HCT116 (cell line): Measurements from ENCODE around the gene XRN2. TPM values are rescaled to one million over a fixed set of nuclear protein-coding genes. Genes with fewer than 3 reads are reported as not detected.

ENCODE experiments used
- ATAC-seq: fragments of 200-7000 bp; cut with Tn5 transposase; 2 replicates; pipeline ENCODE4 v1.9.1; 2020; ENCODE audit warnings: mild to moderate bottlenecking, moderate library complexity
- BruUV-seq: library from RNA; stranded (reverse); fragments of 400-500 nt; replicated peaks from 2 replicates; lab custom pipeline; 2021; lab: Mats Ljungman, UMichigan
- CTCF ChIA-PET: fragments of 300-600 bp; sonication (Branson Sonifier 250); formaldehyde crosslinking; loops from one replicate; lab custom pipeline; 2021; ENCODE audit warnings: antibody characterized with exemption; lab: Charles Lee
- POLR2A ChIA-PET: fragments of 300-600, 350-600 bp; sonication (Branson Sonifier 250); formaldehyde crosslinking; loops from one replicate; lab custom pipeline; 2021; ENCODE audit warnings: antibody characterized with exemption; lab: Charles Lee
- RAD21 ChIA-PET, 2 experiments: fragments of 300-600 bp; sonication (Branson Sonifier 250); formaldehyde crosslinking; loops; one replicate each; lab custom pipeline; 2023; ENCODE audit warnings: low total read pairs in 2 of 2; ENCODE audit not compliant: uncharacterized antibody in 2 of 2, unreplicated experiment in 2 of 2, low non-redundant PET in 1 of 2; lab: Charles Lee
- DNase-seq: peaks from one replicate; pipeline ENCODE4 v3.0.0-alpha.2; 2010; ENCODE audit warnings: low read depth, low spot score
- H2AFZ ChIP-seq: fragments of 200-600 bp; shearing (Covaris generic), sonication (generic); 2 replicates; pipeline ENCODE4 v1.6.1; 2017; ENCODE audit warnings: low read depth, mixed run types, mixed read lengths, antibody characterized with exemption, low read length; ENCODE audit not compliant: poor library complexity, severe bottlenecking
- H3K27ac ChIP-seq: 2 replicates; pipeline ENCODE4 v1.5.1; 2012; ENCODE audit warnings: low read depth, low read length
- H3K27me3 ChIP-seq: fragments of 200-600 bp; sonication (generic); 2 replicates; pipeline ENCODE4 v1.6.1; 2016; ENCODE audit warnings: mixed run types, low read length, mixed read lengths; ENCODE audit not compliant: insufficient read depth
- H3K36me3 ChIP-seq, 2 experiments: fragments of 200-500 bp in 1 of 2; fragments of 200-600 bp in 1 of 2; sonication (Bioruptor generic) in 1 of 2; sonication (generic) in 1 of 2; 2 replicates each; pipeline versions ENCODE4 v1.5.1 to v1.6.1; 2014 to 2016; ENCODE audit warnings: low read length in 2 of 2, inconsistent platforms in 1 of 2, mixed read lengths in 1 of 2, mixed run types in 1 of 2; ENCODE audit not compliant: insufficient read depth in 2 of 2, control insufficient read depth in 1 of 2
- H3K4me1 ChIP-seq, 2 experiments: fragments of 200-600 bp in 1 of 2; sonication (generic) in 1 of 2; 2 replicates each; pipeline versions ENCODE4 v1.5.1 to v1.6.1; 2012 to 2017; ENCODE audit warnings: low read length in 2 of 2, inconsistent platforms in 1 of 2, mild to moderate bottlenecking in 1 of 2, mixed read lengths in 1 of 2, mixed run types in 1 of 2, moderate library complexity in 1 of 2; ENCODE audit not compliant: insufficient read depth in 2 of 2, control insufficient read depth in 1 of 2
- H3K4me2 ChIP-seq: fragments of 200-600 bp; sonication (generic); 2 replicates; pipeline ENCODE4 v1.6.1; 2017; ENCODE audit warnings: mixed run types, low read length, mixed read lengths
- H3K4me3 ChIP-seq, 2 experiments: fragments of 200-600 bp in 1 of 2; sonication (generic) in 1 of 2; replicated peaks in 1 of 2; 2 replicates each; pipeline ENCODE4 v1.5.1; 2011 to 2016; ENCODE audit warnings: low read length in 2 of 2, control low read depth in 1 of 2, low read depth in 1 of 2, mild to moderate bottlenecking in 1 of 2, mixed read lengths in 1 of 2, mixed run types in 1 of 2
- H3K79me2 ChIP-seq: fragments of 200-600 bp; sonication (generic); 2 replicates; pipeline ENCODE4 v1.6.1; 2017; ENCODE audit warnings: mild to moderate bottlenecking, mixed run types, low read length, moderate library complexity, mixed read lengths; ENCODE audit not compliant: insufficient read depth
- H3K9ac ChIP-seq: fragments of 200-600 bp; sonication (generic); 2 replicates; pipeline ENCODE4 v1.6.1; 2016; ENCODE audit warnings: low read length, mixed read lengths
- H3K9me2 ChIP-seq: fragments of 200-600 bp; sonication (generic), shearing (Covaris generic); 2 replicates; pipeline ENCODE4 v1.6.1; 2017; ENCODE audit warnings: mixed run types, mild to moderate bottlenecking, moderate library complexity; ENCODE audit not compliant: insufficient read depth
- H3K9me3 ChIP-seq, 2 experiments: fragments of 200-500 bp in 1 of 2; fragments of 200-600 bp in 1 of 2; sonication (Bioruptor generic) in 1 of 2; sonication (generic) in 1 of 2; 2 replicates each; pipeline ENCODE4 v1.6.1; 2014 to 2017; ENCODE audit warnings: low read length in 2 of 2, mixed read lengths in 2 of 2, inconsistent platforms in 1 of 2, low read depth in 1 of 2, mild to moderate bottlenecking in 1 of 2, mixed run types in 1 of 2, moderate library complexity in 1 of 2; ENCODE audit not compliant: control insufficient read depth in 1 of 2, insufficient read depth in 1 of 2
- H4K20me1 ChIP-seq: fragments of 200-600 bp; sonication (generic), shearing (Covaris generic); 2 replicates; pipeline ENCODE4 v1.6.1; 2017; ENCODE audit warnings: mixed run types, mild to moderate bottlenecking, moderate library complexity; ENCODE audit not compliant: insufficient read depth
- CBX3 ChIP-seq: IDR thresholded peaks from 2 replicates; pipeline ENCODE4 v1.6.1; 2012; ENCODE audit warnings: low read depth
- CEBPB ChIP-seq: IDR thresholded peaks from 2 replicates; pipeline ENCODE4 v1.6.1; 2012; ENCODE audit warnings: low read depth
- CTCF ChIP-seq, 3 experiments: fragments of 200-600 bp in 1 of 3; sonication (generic) in 1 of 3; IDR thresholded peaks in 2 of 3; conservative IDR thresholded peaks in 1 of 3; 2 replicates each; pipeline ENCODE4 v1.5.1; 2012 to 2017; ENCODE audit warnings: low read depth in 2 of 3, low read length in 2 of 3, antibody characterized with exemption in 1 of 3, borderline replicate concordance in 1 of 3, control low read depth in 1 of 3, mild to moderate bottlenecking in 1 of 3, mixed read lengths in 1 of 3, mixed run types in 1 of 3, moderate library complexity in 1 of 3; ENCODE audit not compliant: insufficient read depth in 1 of 3
- EGR1 ChIP-seq: IDR thresholded peaks from 2 replicates; pipeline ENCODE4 v1.6.1; 2012; ENCODE audit warnings: low read depth
- ELF1 ChIP-seq: IDR thresholded peaks from 2 replicates; pipeline ENCODE4 v1.6.1; 2012; ENCODE audit warnings: low read depth, borderline replicate concordance
- EZH2 ChIP-seq: fragments of 200-600 bp; sonication (generic); IDR thresholded peaks from 2 replicates; pipeline ENCODE4 v1.6.1; 2017; ENCODE audit warnings: antibody characterized with exemption, mixed run types
- EZH2phosphoT487 ChIP-seq: fragments of 200-600 bp; IDR thresholded peaks from 2 replicates; pipeline ENCODE4 v1.6.1; 2018; ENCODE audit warnings: antibody characterized with exemption, borderline replicate concordance
- FOSL1 ChIP-seq: IDR thresholded peaks from 2 replicates; pipeline ENCODE4 v1.6.1; 2012; ENCODE audit warnings: low read depth
- JUND ChIP-seq: IDR thresholded peaks from 2 replicates; pipeline ENCODE4 v1.6.1; 2012
- POLR2A ChIP-seq: IDR thresholded peaks from 2 replicates; pipeline ENCODE4 v1.7.0; 2011; ENCODE audit warnings: borderline replicate concordance; ENCODE audit not compliant: insufficient read depth, insufficient read length; ENCODE audit errors: extremely low read depth
- POLR2AphosphoS5 ChIP-seq: IDR thresholded peaks from 2 replicates; pipeline ENCODE4 v1.6.1; 2011; ENCODE audit warnings: mild to moderate bottlenecking, low read depth, low read length, moderate library complexity
- REST ChIP-seq: IDR thresholded peaks from 2 replicates; pipeline ENCODE4 v1.6.1; 2012; ENCODE audit warnings: low read depth
- SIN3A ChIP-seq: IDR thresholded peaks from 2 replicates; pipeline ENCODE4 v1.6.1; 2012; ENCODE audit warnings: low read depth
- SP1 ChIP-seq: IDR thresholded peaks from 2 replicates; pipeline ENCODE4 v1.6.1; 2012; ENCODE audit warnings: low read depth
- TCF7L2 ChIP-seq: IDR thresholded peaks from 2 replicates; pipeline ENCODE4 v1.7.0; 2011; ENCODE audit warnings: borderline replicate concordance, inconsistent platforms; ENCODE audit not compliant: insufficient read depth, insufficient read length; ENCODE audit errors: extremely low read depth
- YY1 ChIP-seq: IDR thresholded peaks from 2 replicates; pipeline ENCODE4 v1.6.1; 2011; ENCODE audit warnings: low read length, low read depth, moderate library complexity, mild to moderate bottlenecking; ENCODE audit not compliant: insufficient replicate concordance; ENCODE audit errors: extremely low read depth
- intact Hi-C: fragments of 100-400 bp; cut with micrococcal nuclease; formaldehyde crosslinking; loops from 2 replicates; pipeline ENCODE4 v1.10.0; 2022
- total RNA-seq: library from RNA; stranded (reverse); gene quantifications from one replicate; pipeline ENCODE4 v1.2.1, GENCODE V29; 2021; ENCODE audit not compliant: unreplicated experiment

Gene XRN2
- total RNA-seq, 1 experiment from 2014 or later = 101 TPM

GRCh38 chr20:21386111-21386510 lies 83.0 kb downstream of the XRN2 start:
- Histone ChIP-seq H3K4me3 (no peak overlapping the region), H4K20me1 (no peaks in the 10 kb centered on the region), H3K27ac (no peak overlapping the region), H3K9me3 (no peaks in the 10 kb centered on the region)
- RAD21 ChIA-PET = no interaction called here
- ATAC-seq = no peak
- TF ChIP-seq JUND (no peak), SP1 (no peak), FOSL1 (no peak), EGR1 (no peak), CBX3 (no peak), CEBPB (no peak), YY1 (no peak), TCF7L2 (no peak), REST (no peak), EZH2 (no peak), CTCF (IDR thresholded peaks at IDR 0.05 in 2 of 3, conservative IDR thresholded peaks at IDR 0.05 in 1 of 3; ENCODE audit: borderline replicate concordance in 1 of 3, insufficient read depth in 1 of 3, low read depth in 2 of 3, low read length in 2 of 3) (no peak), SIN3A (no peak), ELF1 (no peak), EZH2phosphoT487 (no peak), POLR2AphosphoS5 (no peak), POLR2A (no peak)
- TF ChIP-seq, all 23 proteins: peak for 0
- peaks cover 16 to 43% of the 10 kb centered on the region in 2 experiments; a peak in 3 of 4 replicates for H3K36me3 ChIP-seq
- DNase-seq = no peak
- no peaks in the 10 kb centered on the region for H3K9me2 ChIP-seq
- H3K4me2 ChIP-seq = no peak overlapping the region
- no peak overlapping the region for H2AFZ ChIP-seq
- 0 out of 2 replicates have a peak, but pooled peaks cover 5% of the 10 kb centered on the region for H3K79me2 ChIP-seq
- H3K4me1 ChIP-seq = no peaks in the 10 kb centered on the region
- intact Hi-C loops = no loop called here
- ChIA-PET POLR2A (no interaction called here), CTCF (no interaction called here)
- H3K27me3 ChIP-seq = no peaks in the 10 kb centered on the region
- BruUV-seq = no TSS peak
- H3K9ac ChIP-seq = no peak overlapping the region
